ENCODE data around the gene SLC35A2. TPM values are rescaled to one million over a fixed set of nuclear protein-coding genes. Genes with fewer than 3 reads are reported as not detected.

SLC35A2 gene
- total and polyA plus RNA-seq, 2 of the 4 experiments (the other 2 are of a cell fraction) = 10.8 to 48.3 TPM

DNA sequence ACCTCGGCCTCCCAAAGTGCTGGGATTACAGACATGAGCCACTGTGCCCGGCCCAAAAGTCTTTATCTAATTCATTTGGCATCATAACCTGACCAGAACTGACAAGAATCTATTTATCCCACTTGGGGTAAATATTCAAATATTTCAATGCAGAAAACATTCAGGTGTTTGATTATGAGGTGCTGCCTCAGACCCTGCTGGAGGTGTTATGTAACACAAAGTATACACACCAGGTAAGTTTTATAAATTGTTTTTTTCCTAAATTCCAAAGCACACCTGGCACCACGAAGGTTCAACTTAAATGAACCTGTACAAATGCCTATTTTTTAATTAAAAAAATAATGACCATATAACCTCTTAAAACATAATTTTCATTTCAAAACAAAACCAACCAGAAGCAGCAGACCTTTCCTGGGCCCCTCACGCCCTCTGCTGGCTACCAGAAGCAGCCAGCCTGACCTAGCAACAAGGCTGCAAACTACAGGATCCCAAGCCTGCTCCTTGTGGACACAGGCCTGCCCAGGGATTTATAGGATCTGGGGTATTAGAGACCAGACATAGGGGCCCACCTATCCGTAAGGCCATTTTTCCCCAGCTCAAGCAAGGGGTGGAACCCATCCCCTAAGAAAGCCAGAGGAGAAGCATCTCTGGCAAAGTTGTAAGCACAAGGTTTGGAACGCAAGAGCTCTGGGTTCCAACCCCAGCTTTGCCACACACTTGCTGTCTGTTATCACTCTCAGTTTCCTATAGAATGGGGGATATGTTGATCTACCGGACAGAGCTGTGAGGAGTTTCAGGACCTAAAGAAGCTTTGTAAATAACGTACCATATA, 34.3 kb upstream of the SLC35A2 start:
- H2AK5ac ChIP-seq (ENCODE audit: low read depth, low read length) = no peak overlapping the region
- no peak overlapping the region for H2BK5ac ChIP-seq (ENCODE audit: low read depth, low read length, poor library complexity, severe bottlenecking)
- no CpG with 5 or more reads among the region's 8 CpGs for WGBS, 2 experiments (ENCODE audit: extremely low coverage in 2 of 2, insufficient read length in 1 of 2)
- H3K9ac ChIP-seq (ENCODE audit: low read depth, low read length) = no peak overlapping the region
- no peak overlapping the region for H4K5ac ChIP-seq (ENCODE audit: low read depth, low read length)
- H3K4me1 ChIP-seq (ENCODE audit: control insufficient read depth, insufficient read depth, low read length) = no peaks in the 10 kb centered on the region
- H3K56ac ChIP-seq (ENCODE audit: extremely low read depth, insufficient read depth, low read length) = no peak overlapping the region
- no peak overlapping the region for H2AK9ac ChIP-seq (replicated peaks; ENCODE audit: low read depth, low read length, poor library complexity)
- DNase-seq (peak; percentile 51), ATAC-seq (ENCODE audit: low read depth) (peak; percentile 93)
- intact Hi-C loops (cut with micrococcal nuclease) (loop anchor here (10.0 kb wide), 1 partner anchor 301 kb away; no protein-coding TSS in a partner anchor), in situ Hi-C loops (cut with MboI; ENCODE audit: low sequenced_read_pairs) (no loop called here), dilution Hi-C loops (cut with HindIII; ENCODE audit: low sequenced_read_pairs, unreplicated experiment) (no loop called here)
- H3K14ac ChIP-seq (replicated peaks; ENCODE audit: low read depth, low read length) = no peak overlapping the region
- peaks cover 4 to 22% of the 10 kb centered on the region in 2 experiments; a peak in 3 of 4 replicates for H3K79me1 ChIP-seq (ENCODE audit: low read depth in 1 of 2, low read length in 2 of 2)
- no peak overlapping the region for H3K27ac ChIP-seq (ENCODE audit: insufficient read depth, low read length)
- H3K9me3 ChIP-seq (ENCODE audit: control insufficient read depth, insufficient read depth, low read length) = no peaks in the 10 kb centered on the region
- no peaks in the 10 kb centered on the region for H3K9me1 ChIP-seq (ENCODE audit: insufficient read depth, low read length)
- no peak overlapping the region for H4K8ac ChIP-seq (ENCODE audit: low read depth in 2 of 2, low read length in 2 of 2)
- no peak overlapping the region for H2BK15ac ChIP-seq (ENCODE audit: low read depth, low read length)
- H4K20me1 ChIP-seq (ENCODE audit: insufficient read depth, low read length) = peaks cover 44% of the 10 kb centered on the region
- POLR2A ChIA-PET (ENCODE audit: unreplicated experiment) = no interaction called here
- no peak overlapping the region for H3K4me3 ChIP-seq (ENCODE audit: insufficient read depth, low read depth, low read length)
- no TSS peak for BruUV-seq (replicated peaks)
- H4K91ac ChIP-seq (ENCODE audit: insufficient read depth, low read depth, low read length) = no peak overlapping the region
- H2AFZ ChIP-seq (replicated peaks; ENCODE audit: low read length, poor library complexity) = no peak overlapping the region
- no peak overlapping the region for H2BK120ac ChIP-seq (ENCODE audit: low read depth, low read length)
- H2BK20ac ChIP-seq (ENCODE audit: low read depth, low read length) = no peak overlapping the region
- CTCF ChIA-PET = no interaction called here
- TF ChIP-seq RFX5 (IDR thresholded peaks at IDR 0.05; ENCODE audit: low read depth, low read length) (peak; percentile 54; the same call in 1 of the 2 replicates), FOS (IDR thresholded peaks at IDR 0.05; ENCODE audit: low read depth, low read length) (no peak), CTCF (conservative IDR thresholded peaks at IDR 0.05; ENCODE audit: low read depth, low read length) (peak; percentile 76), RAD21 (IDR thresholded peaks at IDR 0.05; ENCODE audit: low read length) (peak; percentile 65), BHLHE40 (IDR thresholded peaks at IDR 0.05; ENCODE audit: low read depth, low read length) (no peak), SMC3 (IDR thresholded peaks at IDR 0.05; ENCODE audit: low read depth, low read length) (peak; percentile 46)
- no peak overlapping the region for H3K4me2 ChIP-seq (ENCODE audit: low read depth, low read length)
- H3K23ac ChIP-seq (ENCODE audit: low read depth, low read length) = no peak overlapping the region
- H3K27me3 ChIP-seq (ENCODE audit: control insufficient read depth, insufficient read depth, low read length) = no peaks in the 10 kb centered on the region
- no peak overlapping the region for H3K4ac ChIP-seq (ENCODE audit: low read depth, low read length)
- H3K36me3 ChIP-seq (ENCODE audit: control insufficient read depth, insufficient read depth, low read length) = peaks cover 19% of the 10 kb centered on the region
- no peak overlapping the region for H3K18ac ChIP-seq (ENCODE audit: low read depth, low read length)

Measured in IMR-90 (cell line).